HCT116 (cell line): ENCODE data around the gene DRC7. TPM values are rescaled to one million over a fixed set of nuclear protein-coding genes. Genes with fewer than 3 reads are reported as not detected.

Experiments
- ATAC-seq: fragments of 200-7000 bp; cut with Tn5 transposase; 2 replicates; pipeline ENCODE4 v1.9.1; 2020; ENCODE audit warnings: mild to moderate bottlenecking, moderate library complexity
- BruUV-seq: library from RNA; stranded (reverse); fragments of 400-500 nt; replicated peaks from 2 replicates; lab custom pipeline; 2021; lab: Mats Ljungman, UMichigan
- CTCF ChIA-PET: fragments of 300-600 bp; sonication (Branson Sonifier 250); formaldehyde crosslinking; loops from one replicate; lab custom pipeline; 2021; ENCODE audit warnings: antibody characterized with exemption; lab: Charles Lee
- POLR2A ChIA-PET: fragments of 300-600, 350-600 bp; sonication (Branson Sonifier 250); formaldehyde crosslinking; loops from one replicate; lab custom pipeline; 2021; ENCODE audit warnings: antibody characterized with exemption; lab: Charles Lee
- RAD21 ChIA-PET, 2 experiments: fragments of 300-600 bp; sonication (Branson Sonifier 250); formaldehyde crosslinking; loops; one replicate each; lab custom pipeline; 2023; ENCODE audit warnings: low total read pairs in 2 of 2; ENCODE audit not compliant: uncharacterized antibody in 2 of 2, unreplicated experiment in 2 of 2, low non-redundant PET in 1 of 2; lab: Charles Lee
- DNase-seq: peaks from one replicate; pipeline ENCODE4 v3.0.0-alpha.2; 2010; ENCODE audit warnings: low read depth, low spot score
- H2AFZ ChIP-seq: fragments of 200-600 bp; shearing (Covaris generic), sonication (generic); 2 replicates; pipeline ENCODE4 v1.6.1; 2017; ENCODE audit warnings: low read depth, mixed run types, mixed read lengths, antibody characterized with exemption, low read length; ENCODE audit not compliant: poor library complexity, severe bottlenecking
- H3K27ac ChIP-seq: 2 replicates; pipeline ENCODE4 v1.5.1; 2012; ENCODE audit warnings: low read depth, low read length
- H3K27me3 ChIP-seq: fragments of 200-600 bp; sonication (generic); 2 replicates; pipeline ENCODE4 v1.6.1; 2016; ENCODE audit warnings: mixed run types, low read length, mixed read lengths; ENCODE audit not compliant: insufficient read depth
- H3K36me3 ChIP-seq, 2 experiments: fragments of 200-500 bp in 1 of 2; fragments of 200-600 bp in 1 of 2; sonication (Bioruptor generic) in 1 of 2; sonication (generic) in 1 of 2; 2 replicates each; pipeline versions ENCODE4 v1.5.1 to v1.6.1; 2014 to 2016; ENCODE audit warnings: low read length in 2 of 2, inconsistent platforms in 1 of 2, mixed read lengths in 1 of 2, mixed run types in 1 of 2; ENCODE audit not compliant: insufficient read depth in 2 of 2, control insufficient read depth in 1 of 2
- H3K4me1 ChIP-seq, 2 experiments: fragments of 200-600 bp in 1 of 2; sonication (generic) in 1 of 2; 2 replicates each; pipeline versions ENCODE4 v1.5.1 to v1.6.1; 2012 to 2017; ENCODE audit warnings: low read length in 2 of 2, inconsistent platforms in 1 of 2, mild to moderate bottlenecking in 1 of 2, mixed read lengths in 1 of 2, mixed run types in 1 of 2, moderate library complexity in 1 of 2; ENCODE audit not compliant: insufficient read depth in 2 of 2, control insufficient read depth in 1 of 2
- H3K4me2 ChIP-seq: fragments of 200-600 bp; sonication (generic); 2 replicates; pipeline ENCODE4 v1.6.1; 2017; ENCODE audit warnings: mixed run types, low read length, mixed read lengths
- H3K4me3 ChIP-seq, 2 experiments: fragments of 200-600 bp in 1 of 2; sonication (generic) in 1 of 2; replicated peaks in 1 of 2; 2 replicates each; pipeline ENCODE4 v1.5.1; 2011 to 2016; ENCODE audit warnings: low read length in 2 of 2, control low read depth in 1 of 2, low read depth in 1 of 2, mild to moderate bottlenecking in 1 of 2, mixed read lengths in 1 of 2, mixed run types in 1 of 2
- H3K79me2 ChIP-seq: fragments of 200-600 bp; sonication (generic); 2 replicates; pipeline ENCODE4 v1.6.1; 2017; ENCODE audit warnings: mild to moderate bottlenecking, mixed run types, low read length, moderate library complexity, mixed read lengths; ENCODE audit not compliant: insufficient read depth
- H3K9ac ChIP-seq: fragments of 200-600 bp; sonication (generic); 2 replicates; pipeline ENCODE4 v1.6.1; 2016; ENCODE audit warnings: low read length, mixed read lengths
- H3K9me2 ChIP-seq: fragments of 200-600 bp; sonication (generic), shearing (Covaris generic); 2 replicates; pipeline ENCODE4 v1.6.1; 2017; ENCODE audit warnings: mixed run types, mild to moderate bottlenecking, moderate library complexity; ENCODE audit not compliant: insufficient read depth
- H3K9me3 ChIP-seq, 2 experiments: fragments of 200-500 bp in 1 of 2; fragments of 200-600 bp in 1 of 2; sonication (Bioruptor generic) in 1 of 2; sonication (generic) in 1 of 2; 2 replicates each; pipeline ENCODE4 v1.6.1; 2014 to 2017; ENCODE audit warnings: low read length in 2 of 2, mixed read lengths in 2 of 2, inconsistent platforms in 1 of 2, low read depth in 1 of 2, mild to moderate bottlenecking in 1 of 2, mixed run types in 1 of 2, moderate library complexity in 1 of 2; ENCODE audit not compliant: control insufficient read depth in 1 of 2, insufficient read depth in 1 of 2
- H4K20me1 ChIP-seq: fragments of 200-600 bp; sonication (generic), shearing (Covaris generic); 2 replicates; pipeline ENCODE4 v1.6.1; 2017; ENCODE audit warnings: mixed run types, mild to moderate bottlenecking, moderate library complexity; ENCODE audit not compliant: insufficient read depth
- CBX3 ChIP-seq: IDR thresholded peaks from 2 replicates; pipeline ENCODE4 v1.6.1; 2012; ENCODE audit warnings: low read depth
- CEBPB ChIP-seq: IDR thresholded peaks from 2 replicates; pipeline ENCODE4 v1.6.1; 2012; ENCODE audit warnings: low read depth
- EGR1 ChIP-seq: IDR thresholded peaks from 2 replicates; pipeline ENCODE4 v1.6.1; 2012; ENCODE audit warnings: low read depth
- ELF1 ChIP-seq: IDR thresholded peaks from 2 replicates; pipeline ENCODE4 v1.6.1; 2012; ENCODE audit warnings: low read depth, borderline replicate concordance
- EZH2 ChIP-seq: fragments of 200-600 bp; sonication (generic); IDR thresholded peaks from 2 replicates; pipeline ENCODE4 v1.6.1; 2017; ENCODE audit warnings: antibody characterized with exemption, mixed run types
- EZH2phosphoT487 ChIP-seq: fragments of 200-600 bp; IDR thresholded peaks from 2 replicates; pipeline ENCODE4 v1.6.1; 2018; ENCODE audit warnings: antibody characterized with exemption, borderline replicate concordance
- FOSL1 ChIP-seq: IDR thresholded peaks from 2 replicates; pipeline ENCODE4 v1.6.1; 2012; ENCODE audit warnings: low read depth
- POLR2A ChIP-seq: IDR thresholded peaks from 2 replicates; pipeline ENCODE4 v1.7.0; 2011; ENCODE audit warnings: borderline replicate concordance; ENCODE audit not compliant: insufficient read depth, insufficient read length; ENCODE audit errors: extremely low read depth
- POLR2AphosphoS5 ChIP-seq: IDR thresholded peaks from 2 replicates; pipeline ENCODE4 v1.6.1; 2011; ENCODE audit warnings: mild to moderate bottlenecking, low read depth, low read length, moderate library complexity
- SIN3A ChIP-seq: IDR thresholded peaks from 2 replicates; pipeline ENCODE4 v1.6.1; 2012; ENCODE audit warnings: low read depth
- SP1 ChIP-seq: IDR thresholded peaks from 2 replicates; pipeline ENCODE4 v1.6.1; 2012; ENCODE audit warnings: low read depth
- SRF ChIP-seq: IDR thresholded peaks from 2 replicates; pipeline ENCODE4 v1.6.1; 2012; ENCODE audit warnings: low read depth
- TCF7L2 ChIP-seq: IDR thresholded peaks from 2 replicates; pipeline ENCODE4 v1.7.0; 2011; ENCODE audit warnings: borderline replicate concordance, inconsistent platforms; ENCODE audit not compliant: insufficient read depth, insufficient read length; ENCODE audit errors: extremely low read depth
- YY1 ChIP-seq: IDR thresholded peaks from 2 replicates; pipeline ENCODE4 v1.6.1; 2011; ENCODE audit warnings: low read length, low read depth, moderate library complexity, mild to moderate bottlenecking; ENCODE audit not compliant: insufficient replicate concordance; ENCODE audit errors: extremely low read depth
- ZFX ChIP-seq: fragments of 450-650 bp; IDR thresholded peaks from 2 replicates; pipeline ENCODE4 v1.6.1; 2017
- ZNF274 ChIP-seq: fragments of 200-500 bp; sonication (Bioruptor generic); IDR thresholded peaks from 2 replicates; pipeline ENCODE4 v1.6.1; 2014; ENCODE audit warnings: mild to moderate bottlenecking, low read depth, low read length, inconsistent platforms
- intact Hi-C: fragments of 100-400 bp; cut with micrococcal nuclease; formaldehyde crosslinking; loops from 2 replicates; pipeline ENCODE4 v1.10.0; 2022
- total RNA-seq: library from RNA; stranded (reverse); gene quantifications from one replicate; pipeline ENCODE4 v1.2.1, GENCODE V29; 2021; ENCODE audit not compliant: unreplicated experiment
- TF ChIP-seq, protein P1 (sequence below): IDR thresholded peaks from 2 replicates; pipeline ENCODE4 v1.6.1; 2011; ENCODE audit warnings: mild to moderate bottlenecking, low read length, moderate library complexity; ENCODE audit not compliant: insufficient replicate concordance; ENCODE audit errors: extremely low read depth
- TF ChIP-seq, protein P2 (sequence below), 3 experiments: fragments of 200-600 bp in 1 of 3; sonication (generic) in 1 of 3; IDR thresholded peaks in 2 of 3; conservative IDR thresholded peaks in 1 of 3; 2 replicates each; pipeline ENCODE4 v1.5.1; 2012 to 2017; ENCODE audit warnings: low read depth in 2 of 3, low read length in 2 of 3, antibody characterized with exemption in 1 of 3, borderline replicate concordance in 1 of 3, control low read depth in 1 of 3, mild to moderate bottlenecking in 1 of 3, mixed read lengths in 1 of 3, mixed run types in 1 of 3, moderate library complexity in 1 of 3; ENCODE audit not compliant: insufficient read depth in 1 of 3

DRC7 gene
- total RNA-seq, 1 experiment from 2014 or later: 0.91 TPM

DNA sequence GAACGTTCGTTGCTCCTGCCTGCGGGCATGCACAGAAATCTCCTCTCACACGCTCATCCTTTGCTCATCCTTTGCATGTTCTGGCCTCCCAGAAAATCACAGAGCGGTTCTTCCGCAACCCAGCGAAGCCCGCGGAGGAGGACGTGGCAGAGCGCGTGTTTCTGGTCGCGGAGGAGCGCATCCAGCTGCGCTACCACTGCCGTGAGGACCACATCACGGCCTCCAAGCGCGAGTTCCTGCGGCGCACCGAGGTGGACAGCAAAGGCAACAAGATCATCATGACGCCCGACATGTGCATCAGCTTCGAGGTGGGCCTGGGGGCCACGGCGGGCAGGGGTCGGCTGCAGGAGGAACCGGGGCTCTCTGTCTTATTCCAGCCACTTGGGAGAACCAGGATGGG lies 31.4 kb downstream of the DRC7 start:
- BruUV-seq: no TSS peak
- DNase-seq: no peak
- no peak overlapping the region for H3K27ac ChIP-seq
- CTCF ChIA-PET: no interaction called here
- no peaks in the 10 kb centered on the region for H3K9me3 ChIP-seq
- no peaks in the 10 kb centered on the region for H3K79me2 ChIP-seq
- TF ChIP-seq YY1 (no peak), ELF1 (no peak), ZNF274 (no peak), CBX3 (no peak), POLR2AphosphoS5 (no peak), FOSL1 (no peak), TCF7L2 (no peak), POLR2A (no peak), EZH2phosphoT487 (no peak), CEBPB (no peak), SRF (no peak), EGR1 (no peak), SIN3A (no peak), SP1 (no peak), EZH2 (no peak), ZFX (no peak)
- TF ChIP-seq, protein P1, sequence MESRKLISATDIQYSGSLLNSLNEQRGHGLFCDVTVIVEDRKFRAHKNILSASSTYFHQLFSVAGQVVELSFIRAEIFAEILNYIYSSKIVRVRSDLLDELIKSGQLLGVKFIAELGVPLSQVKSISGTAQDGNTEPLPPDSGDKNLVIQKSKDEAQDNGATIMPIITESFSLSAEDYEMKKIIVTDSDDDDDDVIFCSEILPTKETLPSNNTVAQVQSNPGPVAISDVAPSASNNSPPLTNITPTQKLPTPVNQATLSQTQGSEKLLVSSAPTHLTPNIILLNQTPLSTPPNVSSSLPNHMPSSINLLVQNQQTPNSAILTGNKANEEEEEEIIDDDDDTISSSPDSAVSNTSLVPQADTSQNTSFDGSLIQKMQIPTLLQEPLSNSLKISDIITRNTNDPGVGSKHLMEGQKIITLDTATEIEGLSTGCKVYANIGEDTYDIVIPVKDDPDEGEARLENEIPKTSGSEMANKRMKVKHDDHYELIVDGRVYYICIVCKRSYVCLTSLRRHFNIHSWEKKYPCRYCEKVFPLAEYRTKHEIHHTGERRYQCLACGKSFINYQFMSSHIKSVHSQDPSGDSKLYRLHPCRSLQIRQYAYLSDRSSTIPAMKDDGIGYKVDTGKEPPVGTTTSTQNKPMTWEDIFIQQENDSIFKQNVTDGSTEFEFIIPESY: no peak
- TF ChIP-seq, protein P2, sequence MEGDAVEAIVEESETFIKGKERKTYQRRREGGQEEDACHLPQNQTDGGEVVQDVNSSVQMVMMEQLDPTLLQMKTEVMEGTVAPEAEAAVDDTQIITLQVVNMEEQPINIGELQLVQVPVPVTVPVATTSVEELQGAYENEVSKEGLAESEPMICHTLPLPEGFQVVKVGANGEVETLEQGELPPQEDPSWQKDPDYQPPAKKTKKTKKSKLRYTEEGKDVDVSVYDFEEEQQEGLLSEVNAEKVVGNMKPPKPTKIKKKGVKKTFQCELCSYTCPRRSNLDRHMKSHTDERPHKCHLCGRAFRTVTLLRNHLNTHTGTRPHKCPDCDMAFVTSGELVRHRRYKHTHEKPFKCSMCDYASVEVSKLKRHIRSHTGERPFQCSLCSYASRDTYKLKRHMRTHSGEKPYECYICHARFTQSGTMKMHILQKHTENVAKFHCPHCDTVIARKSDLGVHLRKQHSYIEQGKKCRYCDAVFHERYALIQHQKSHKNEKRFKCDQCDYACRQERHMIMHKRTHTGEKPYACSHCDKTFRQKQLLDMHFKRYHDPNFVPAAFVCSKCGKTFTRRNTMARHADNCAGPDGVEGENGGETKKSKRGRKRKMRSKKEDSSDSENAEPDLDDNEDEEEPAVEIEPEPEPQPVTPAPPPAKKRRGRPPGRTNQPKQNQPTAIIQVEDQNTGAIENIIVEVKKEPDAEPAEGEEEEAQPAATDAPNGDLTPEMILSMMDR (IDR thresholded peaks at IDR 0.05 in 2 of 3, conservative IDR thresholded peaks at IDR 0.05 in 1 of 3; ENCODE audit: borderline replicate concordance in 1 of 3, insufficient read depth in 1 of 3, low read depth in 2 of 3, low read length in 2 of 3): no peak
- intact Hi-C loops: loop anchor here (10.0 kb wide), 1 partner anchor 279 kb away; the partner anchor contains the start of genes USB1 and ZNF319
- H3K4me3 ChIP-seq: no peak overlapping the region
- RAD21 ChIA-PET: no interaction called here
- H3K4me1 ChIP-seq: no peaks in the 10 kb centered on the region
- no peak overlapping the region for H3K4me2 ChIP-seq
- no peaks in the 10 kb centered on the region for H3K9me2 ChIP-seq
- POLR2A ChIA-PET: interaction anchor here (1.0 kb wide), 1 partner anchor 9 kb away, joined by 3 read pairs; the partner anchor contains the start of gene KATNB1
- H4K20me1 ChIP-seq: no peaks in the 10 kb centered on the region
- ATAC-seq: no peak
- H3K27me3 ChIP-seq: no peaks in the 10 kb centered on the region
- H2AFZ ChIP-seq: no peak overlapping the region
- no peaks in the 10 kb centered on the region for H3K36me3 ChIP-seq
- no peak overlapping the region for H3K9ac ChIP-seq
